ENCODE measurements around the gene EDNRA. TPM values are rescaled to one million over a fixed set of nuclear protein-coding genes. Genes with fewer than 3 reads are reported as not detected.

Gene EDNRA
- total and polyA plus RNA-seq, 2 of the 4 experiments (the other 2 are of a cell fraction): 3.8 to 6.5 TPM

GRCh38 chr4:147509386-147509785 is 28.5 kb downstream of the EDNRA start:
- Histone ChIP-seq H3K56ac (ENCODE audit: extremely low read depth, insufficient read depth, low read length) (no peak overlapping the region), H2BK20ac (ENCODE audit: low read depth, low read length) (no peak overlapping the region), H3K36me3 (ENCODE audit: control insufficient read depth, insufficient read depth, low read length) (peaks cover 3% of the 10 kb centered on the region), H3K4me2 (ENCODE audit: low read depth, low read length) (no peak overlapping the region), H2AK9ac (replicated peaks; ENCODE audit: low read depth, low read length, poor library complexity) (no peak overlapping the region), H4K91ac (ENCODE audit: insufficient read depth, low read depth, low read length) (no peak overlapping the region), H3K27me3 (ENCODE audit: control insufficient read depth, insufficient read depth, low read length) (no peaks in the 10 kb centered on the region), H2BK120ac (ENCODE audit: low read depth, low read length) (no peak overlapping the region), H4K5ac (ENCODE audit: low read depth, low read length) (no peak overlapping the region), H3K9ac (ENCODE audit: low read depth, low read length) (no peak overlapping the region), H3K18ac (ENCODE audit: low read depth, low read length) (no peak overlapping the region), H3K4me1 (ENCODE audit: control insufficient read depth, insufficient read depth, low read length) (peaks cover 4% of the 10 kb centered on the region), H2BK5ac (ENCODE audit: low read depth, low read length, poor library complexity, severe bottlenecking) (no peak overlapping the region), H2BK15ac (ENCODE audit: low read depth, low read length) (no peak overlapping the region), H3K79me1 (ENCODE audit: low read depth in 1 of 2, low read length in 2 of 2) (peaks cover 12 to 27% of the 10 kb centered on the region in 2 experiments), H4K20me1 (ENCODE audit: insufficient read depth, low read length) (no peaks in the 10 kb centered on the region), H3K14ac (replicated peaks; ENCODE audit: low read depth, low read length) (no peak overlapping the region), H3K4me3 (ENCODE audit: insufficient read depth, low read depth, low read length) (no peak overlapping the region), H4K8ac (ENCODE audit: low read depth in 2 of 2, low read length in 2 of 2) (no peak overlapping the region), H3K9me3 (ENCODE audit: control insufficient read depth, insufficient read depth, low read length) (no peaks in the 10 kb centered on the region), H3K4ac (ENCODE audit: low read depth, low read length) (no peak overlapping the region), H2AK5ac (ENCODE audit: low read depth, low read length) (no peak overlapping the region), H3K9me1 (ENCODE audit: insufficient read depth, low read length) (peaks cover 4% of the 10 kb centered on the region), H3K23ac (ENCODE audit: low read depth, low read length) (no peak overlapping the region), H3K27ac (ENCODE audit: insufficient read depth, low read length) (no peak overlapping the region), H2AFZ (replicated peaks; ENCODE audit: low read length, poor library complexity) (no peak overlapping the region)
- ChIA-PET POLR2A (ENCODE audit: unreplicated experiment) (no interaction called here), CTCF (interaction anchor here (0.6 to 2.0 kb wide), 4 partner anchors 9 to 348 kb away, joined by 3 to 7 read pairs (median 4); no protein-coding TSS in a partner anchor)
- DNase-seq (no peak), ATAC-seq (ENCODE audit: low read depth) (no peak)
- WGBS, 2 experiments (ENCODE audit: extremely low coverage in 2 of 2, insufficient read length in 1 of 2): no CpG with 5 or more reads among the region's 2 CpGs
- dilution Hi-C loops (cut with HindIII; ENCODE audit: low sequenced_read_pairs, unreplicated experiment) (no loop called here), intact Hi-C loops (cut with micrococcal nuclease) (no loop called here), in situ Hi-C loops (cut with MboI; ENCODE audit: low sequenced_read_pairs) (loop anchor here (25.0 kb wide), 1 partner anchor 353 kb away; no protein-coding TSS in a partner anchor)
- BruUV-seq (replicated peaks): no TSS peak
- TF ChIP-seq, protein P1, sequence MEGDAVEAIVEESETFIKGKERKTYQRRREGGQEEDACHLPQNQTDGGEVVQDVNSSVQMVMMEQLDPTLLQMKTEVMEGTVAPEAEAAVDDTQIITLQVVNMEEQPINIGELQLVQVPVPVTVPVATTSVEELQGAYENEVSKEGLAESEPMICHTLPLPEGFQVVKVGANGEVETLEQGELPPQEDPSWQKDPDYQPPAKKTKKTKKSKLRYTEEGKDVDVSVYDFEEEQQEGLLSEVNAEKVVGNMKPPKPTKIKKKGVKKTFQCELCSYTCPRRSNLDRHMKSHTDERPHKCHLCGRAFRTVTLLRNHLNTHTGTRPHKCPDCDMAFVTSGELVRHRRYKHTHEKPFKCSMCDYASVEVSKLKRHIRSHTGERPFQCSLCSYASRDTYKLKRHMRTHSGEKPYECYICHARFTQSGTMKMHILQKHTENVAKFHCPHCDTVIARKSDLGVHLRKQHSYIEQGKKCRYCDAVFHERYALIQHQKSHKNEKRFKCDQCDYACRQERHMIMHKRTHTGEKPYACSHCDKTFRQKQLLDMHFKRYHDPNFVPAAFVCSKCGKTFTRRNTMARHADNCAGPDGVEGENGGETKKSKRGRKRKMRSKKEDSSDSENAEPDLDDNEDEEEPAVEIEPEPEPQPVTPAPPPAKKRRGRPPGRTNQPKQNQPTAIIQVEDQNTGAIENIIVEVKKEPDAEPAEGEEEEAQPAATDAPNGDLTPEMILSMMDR (conservative IDR thresholded peaks at IDR 0.05; ENCODE audit: low read depth, low read length): no peak
- no peak for TF ChIP-seq FOS (IDR thresholded peaks at IDR 0.05; ENCODE audit: low read depth, low read length)

Measured in IMR-90 (cell line).